NCI-H1048 (cell line): ENCODE data around the gene REG4.

ENCODE experiments used
- DNase-seq: peaks from one replicate; lab custom pipeline; 2025; lab: John Stamatoyannopoulos, UW

REG4 gene

DNA sequence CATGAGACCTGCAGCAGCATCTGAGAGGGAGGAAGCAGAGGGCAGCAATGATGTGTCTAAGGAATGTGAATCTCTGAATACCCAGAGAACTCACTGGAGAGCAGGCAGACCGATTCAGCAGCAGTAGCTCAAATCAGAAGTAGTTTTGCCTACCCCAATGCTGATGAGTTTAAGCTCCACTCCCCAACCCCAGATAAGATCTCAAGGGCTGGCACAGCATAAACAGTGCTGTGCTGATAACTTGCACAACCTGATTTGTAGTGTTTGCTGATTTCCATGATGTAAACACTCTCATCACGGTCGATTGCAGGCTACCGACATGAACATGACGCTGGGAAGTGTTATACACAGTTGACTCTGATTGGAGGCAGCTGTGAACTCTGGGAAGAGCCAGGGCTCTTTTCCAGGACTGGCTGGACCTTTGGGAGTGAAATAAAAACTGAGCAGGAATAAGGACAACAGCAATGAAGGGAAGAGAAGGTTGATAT lies 31.3 kb downstream of the REG4 start:
- DNase-seq, result no peak

GRCh38 chr1:119778886-119779560 lies 32.2 kb downstream of the REG4 start:
- no peak for DNase-seq

DNA sequence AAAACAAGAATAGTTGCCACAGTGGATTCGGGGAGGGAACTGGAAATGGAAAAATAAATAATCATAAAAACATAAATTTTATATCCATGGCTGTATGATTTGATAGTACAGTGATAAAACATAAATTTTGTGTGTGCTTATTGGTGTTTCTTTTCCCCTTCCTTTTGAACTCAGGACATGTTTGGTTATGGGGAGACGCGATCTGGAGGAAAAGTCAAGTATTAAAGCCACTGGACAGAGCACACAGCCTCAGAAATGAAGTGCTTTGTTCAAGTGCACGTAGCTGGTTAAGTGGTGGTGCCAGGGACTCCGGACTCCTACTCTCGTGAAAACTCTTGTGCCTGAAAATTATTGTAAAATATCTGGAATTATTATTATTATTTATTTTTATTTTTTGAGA lies 32.9 kb downstream of the REG4 start:
- DNase-seq, result no peak

DNA sequence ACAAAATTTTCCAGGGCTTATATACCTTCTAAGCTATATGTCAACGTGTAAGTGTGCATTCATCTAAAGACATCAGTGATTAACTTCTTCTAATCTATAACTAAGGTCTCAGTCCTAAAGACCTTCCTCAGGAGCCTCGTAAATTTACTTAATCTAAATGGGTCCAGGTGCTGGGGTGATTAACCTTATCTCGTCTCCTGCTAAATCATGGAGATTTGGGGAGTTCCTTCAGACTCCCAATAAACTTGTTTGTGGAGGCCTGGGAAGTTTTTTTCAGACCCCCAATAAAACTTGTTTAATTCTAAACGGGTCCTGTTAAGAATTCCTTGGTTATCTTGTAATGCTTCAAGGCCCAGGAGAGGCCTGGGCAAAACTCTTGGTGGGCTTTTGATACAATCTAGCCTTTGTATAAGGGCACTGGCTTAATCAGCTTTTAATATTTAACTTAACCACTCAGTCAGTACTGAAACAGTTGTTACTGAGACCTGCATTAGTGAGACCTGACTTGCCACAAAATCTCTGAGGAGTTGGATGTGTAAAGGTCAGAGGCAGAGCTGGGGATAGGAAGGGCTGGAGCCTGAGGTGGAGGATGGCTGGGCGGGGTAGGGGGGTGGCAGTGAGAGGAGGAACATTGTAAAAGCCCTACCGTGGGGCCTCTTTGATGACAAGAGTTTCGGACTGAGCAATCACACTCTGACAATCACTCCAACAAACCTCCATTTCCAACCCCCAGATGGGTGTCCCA lies 36.3 kb downstream of the REG4 start:
- no peak for DNase-seq

DNA sequence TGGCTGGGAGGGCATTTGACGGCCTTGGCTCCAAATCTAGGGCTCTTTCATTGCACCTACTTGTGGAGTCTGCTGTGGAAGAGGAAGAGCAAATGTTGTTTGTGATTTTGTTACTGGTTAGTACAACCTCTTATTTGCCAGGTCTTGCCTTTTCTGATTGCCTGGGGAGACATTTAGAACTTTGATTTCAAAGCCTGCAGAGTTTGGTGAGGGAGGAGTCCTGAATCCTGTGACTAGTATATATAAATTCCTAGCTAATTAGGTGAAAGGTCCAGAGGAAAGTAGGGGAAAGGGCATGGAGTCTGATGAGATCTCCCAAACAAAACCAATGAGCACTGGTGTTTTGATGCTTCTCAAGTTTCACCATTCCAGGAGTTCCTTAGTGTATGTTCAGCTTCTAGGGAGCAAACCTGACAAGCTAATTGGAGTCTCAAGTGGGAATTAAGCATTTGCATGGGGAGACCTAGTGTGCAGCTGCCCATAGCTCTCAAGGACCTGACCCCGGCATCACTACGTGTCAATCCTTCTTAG lies 37.5 kb downstream of the REG4 start:
- DNase-seq, result no peak

DNA sequence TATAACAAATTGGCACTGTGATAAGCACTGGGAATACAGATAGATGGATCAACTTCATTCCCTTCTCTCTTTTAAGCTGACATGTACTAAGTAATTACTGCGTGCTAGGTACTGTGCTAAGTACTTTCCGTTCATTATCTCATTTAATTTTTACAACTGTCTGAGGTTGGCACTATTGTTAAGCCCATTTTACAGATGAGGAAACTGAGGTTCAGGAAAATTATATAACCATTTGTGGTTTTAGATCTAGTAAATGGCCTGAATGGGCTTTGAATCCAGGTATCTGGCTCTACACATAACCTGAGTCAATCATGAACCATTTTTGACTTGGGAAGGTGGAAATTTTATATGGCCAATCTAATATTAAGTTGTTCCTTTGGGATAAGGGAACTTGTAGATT lies 39.0 kb downstream of the REG4 start:
- no peak for DNase-seq

GRCh38 chr1:119771770-119772169 lies 39.5 kb downstream of the REG4 start:
- no peak for DNase-seq

GRCh38 chr1:119771016-119771415 lies 40.2 kb downstream of the REG4 start:
- DNase-seq, result no peak

DNA sequence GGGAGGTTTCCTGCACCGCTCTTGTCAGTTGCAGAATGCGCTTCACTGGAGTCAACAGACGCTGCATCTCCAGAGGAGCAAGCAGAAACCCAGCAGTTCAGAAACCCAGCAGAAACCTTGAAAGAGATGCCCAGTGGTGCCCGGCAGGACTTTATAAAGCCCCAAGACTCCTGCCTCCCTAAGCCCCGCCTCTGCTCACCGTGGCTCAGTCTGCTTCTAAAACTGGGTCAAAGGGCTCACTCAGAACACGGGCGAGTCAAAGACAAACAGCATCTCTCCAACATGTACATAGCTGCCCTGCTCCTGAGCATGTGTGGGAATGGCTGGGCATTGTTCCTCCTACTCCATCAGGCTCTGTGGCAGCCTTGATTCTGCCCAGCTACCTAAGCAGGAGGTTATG lies 42.5 kb downstream of the REG4 start, which contains the start of gene HMGCS2:
HMGCS2 (minus strand) TSS at position 128 of the 400 bp plus-strand sequence; CDS start at position 67, 61 bp downstream.
- DNase-seq, result no peak

DNA sequence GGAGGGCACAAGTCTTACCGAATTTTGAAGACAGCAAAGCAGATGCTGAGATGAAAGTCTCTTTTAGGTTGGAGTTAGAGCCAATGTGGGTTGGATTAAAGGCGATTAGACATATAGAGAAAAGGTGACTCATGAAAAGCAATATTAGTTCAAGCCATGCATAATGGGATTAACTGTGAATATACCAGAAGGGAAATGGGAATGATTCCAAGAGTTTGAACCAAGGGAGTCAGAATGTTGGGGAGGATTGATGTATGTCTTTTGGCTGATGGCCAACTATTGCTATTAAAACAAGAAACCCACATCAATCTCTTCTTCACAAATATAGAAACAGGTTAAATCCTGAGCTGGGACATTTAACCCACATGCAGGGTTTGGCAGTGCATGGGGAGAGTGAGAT lies 43.8 kb downstream of the REG4 start:
- DNase-seq, result no peak

GRCh38 chr1:119766374-119766794 lies 44.9 kb downstream of the REG4 start:
- no peak for DNase-seq

GRCh38 chr1:119764220-119764619 lies 47.0 kb downstream of the REG4 start:
- no peak for DNase-seq

GRCh38 chr1:119762953-119763352 lies 48.3 kb downstream of the REG4 start:
- no peak for DNase-seq

DNA sequence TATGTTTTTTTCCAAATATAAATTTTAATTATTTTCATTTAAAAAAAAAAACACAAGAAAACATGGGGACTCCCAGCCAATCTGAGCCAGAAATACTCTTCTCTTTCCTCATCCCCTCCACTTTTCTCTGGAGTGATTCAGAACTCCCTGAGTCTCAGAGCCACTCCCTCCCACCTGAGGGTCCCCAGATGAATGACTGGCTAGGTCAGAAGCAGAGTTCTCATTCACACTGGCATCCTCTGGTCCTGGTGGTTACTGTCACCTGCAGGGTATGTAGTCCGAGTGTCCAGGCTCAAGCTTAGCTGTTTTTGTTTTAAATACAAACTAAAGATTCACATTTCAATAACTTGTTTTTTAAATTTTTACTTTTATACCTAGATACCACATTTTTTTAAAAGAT lies 48.9 kb downstream of the REG4 start:
- DNase-seq, result no peak

DNA sequence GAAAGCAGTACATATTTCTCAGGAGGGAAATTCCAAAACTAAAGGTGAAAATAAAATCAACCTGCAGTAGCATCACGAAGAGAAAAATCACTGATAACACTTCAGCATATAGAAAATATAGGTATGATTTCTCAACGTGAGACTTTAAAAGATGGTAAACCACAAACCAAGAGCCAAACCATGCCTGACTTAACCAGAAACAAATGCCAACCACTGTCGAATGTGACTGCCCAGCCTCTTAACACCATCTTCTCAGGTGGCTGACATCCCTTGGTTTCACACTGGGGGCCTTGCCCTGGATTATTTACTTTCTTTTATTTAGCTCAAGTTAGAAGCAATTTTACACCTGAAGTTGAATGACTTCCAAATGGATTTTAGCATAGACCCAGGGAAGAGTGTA lies 52.7 kb downstream of the REG4 start:
- DNase-seq, result no peak

DNA sequence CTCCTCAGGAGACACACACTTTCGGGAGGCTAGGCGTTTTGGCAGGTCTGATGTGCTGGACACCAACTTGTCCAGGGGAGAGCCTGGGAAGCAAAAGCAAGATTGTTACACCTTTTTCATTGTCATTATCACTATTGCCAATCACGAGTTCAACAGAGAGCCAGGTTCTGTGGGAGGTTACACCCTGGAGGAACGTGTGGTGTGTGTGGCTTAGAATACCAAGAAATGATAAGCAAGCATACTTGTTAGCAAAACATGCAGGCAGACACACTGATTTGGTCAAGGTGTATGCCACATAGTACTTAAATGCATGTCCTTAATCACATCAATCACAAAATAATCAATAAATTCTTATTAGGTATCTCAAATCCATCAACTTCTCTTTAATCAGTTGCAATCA lies 58.7 kb downstream of the REG4 start:
- no peak for DNase-seq

DNA sequence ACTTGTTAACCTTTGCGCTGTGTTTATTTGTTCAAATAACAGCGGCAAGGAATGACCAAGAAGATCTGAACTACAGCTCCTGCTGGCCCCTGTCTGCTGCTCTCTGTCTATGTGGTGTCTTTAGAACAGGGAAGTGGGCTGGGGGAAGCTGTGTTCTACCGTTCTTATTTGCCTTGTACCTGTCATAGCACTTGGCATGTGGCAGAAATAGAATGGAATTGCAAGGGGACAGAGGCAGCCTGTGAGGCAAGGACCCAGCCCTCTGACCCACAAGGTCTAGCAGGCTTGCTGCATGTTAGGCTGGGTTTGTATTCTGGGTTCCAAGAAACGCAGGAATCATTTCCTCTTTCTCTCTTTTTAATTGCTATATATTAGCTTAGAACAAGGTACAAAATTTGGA lies 63.2 kb downstream of the REG4 start:
- DNase-seq, result no peak

- no peak for DNase-seq
Observed at GRCh38 chr1:119747451-119747850, 63.8 kb downstream of the REG4 start.

- no peak for DNase-seq
Observed at GRCh38 chr1:119745034-119745433, 66.2 kb downstream of the REG4 start.

- DNase-seq, result no peak
Observed at GRCh38 chr1:119744598-119744942, 66.7 kb downstream of the REG4 start.
